HepG2 (cell line): ENCODE measurements around the gene CLASP1. TPM values are rescaled to one million over a fixed set of nuclear protein-coding genes. Genes with fewer than 3 reads are reported as not detected.

Experiments used
- CBX1 ChIP-seq: IDR thresholded peaks from one replicate; pipeline ENCODE4 v1.6.1; 2016; ENCODE audit warnings: antibody characterized with exemption, low read depth
- GABPB1 ChIP-seq: IDR thresholded peaks from 2 replicates; pipeline ENCODE4 v1.6.1; 2016; ENCODE audit warnings: mild to moderate bottlenecking, missing genetic modification reagents, moderate library complexity, missing compliant biosample characterization
- MAZ ChIP-seq, 2 experiments: sonication (generic) in 1 of 2; formaldehyde crosslinking in 1 of 2; IDR thresholded peaks; 2 replicates each; pipeline versions ENCODE4 v1.5.0 to v1.6.1; 2012 to 2020; ENCODE audit warnings: low read depth in 2 of 2, mild to moderate bottlenecking in 2 of 2, borderline replicate concordance in 1 of 2, improper control_type of control experiment in 1 of 2, low read length in 1 of 2, missing genetic modification reagents in 1 of 2, moderate library complexity in 1 of 2
- MIER3 ChIP-seq: IDR thresholded peaks from 2 replicates; pipeline ENCODE4 v1.6.1; 2016; ENCODE audit warnings: missing compliant biosample characterization, borderline replicate concordance
- TSC22D2 ChIP-seq: sonication (generic); formaldehyde crosslinking; IDR thresholded peaks from 2 replicates; pipeline ENCODE4 v1.5.1; 2020; ENCODE audit warnings: missing genetic modification reagents, mild to moderate bottlenecking, borderline replicate concordance
- YY1 ChIP-seq: IDR thresholded peaks from 2 replicates; pipeline ENCODE4 v1.6.1; 2011; ENCODE audit warnings: low read length, low read depth, moderate library complexity, mild to moderate bottlenecking; ENCODE audit not compliant: insufficient read depth, insufficient replicate concordance
- ZBTB20 ChIP-seq: sonication (generic); formaldehyde crosslinking; IDR thresholded peaks from 2 replicates; pipeline ENCODE4 v1.8.1; 2023; ENCODE audit warnings: missing genetic modification reagents, low read depth, mild to moderate bottlenecking, borderline replicate concordance
- ZBTB7B ChIP-seq: sonication (generic); formaldehyde crosslinking; IDR thresholded peaks from 2 replicates; pipeline ENCODE4 v1.4.0; 2020; ENCODE audit warnings: missing genetic modification reagents
- ZC3H13 ChIP-seq: sonication (generic); formaldehyde crosslinking; IDR thresholded peaks from 2 replicates; pipeline ENCODE4 v1.8.1; 2023; ENCODE audit warnings: mild to moderate bottlenecking, missing genetic modification reagents, moderate library complexity
- ZNF614 ChIP-seq: IDR thresholded peaks from 2 replicates; pipeline ENCODE4 v1.6.1; 2018; ENCODE audit warnings: missing biosample characterization, missing genetic modification reagents, inconsistent platforms, borderline replicate concordance
- ZSCAN25 ChIP-seq: sonication (generic); formaldehyde crosslinking; IDR thresholded peaks from 2 replicates; pipeline ENCODE4 v1.8.0; 2022; ENCODE audit warnings: mild to moderate bottlenecking, missing genetic modification reagents
- polyA plus RNA-seq, 8 experiments: library from polyadenylated mRNA; depleted of rRNA in 3 of 8; stranded (reverse) in 7 of 8; unstranded in 1 of 8; fragments of >200 nt; fragmentation: Illumina TruSeq in 4 of 8; extraction: Trizol in 4 of 8; gene quantifications; 2 replicates each; pipeline versions ENCODE4 v1.2.1 to v1.2.3, GENCODE V29; 2011 to 2016; ENCODE audit warnings: low read depth in 4 of 8, missing spikeins in 1 of 8, mixed read lengths in 1 of 8; ENCODE audit not compliant: insufficient read depth in 1 of 8
- total RNA-seq, 5 experiments: library from RNA; depleted of rRNA; stranded (reverse); fragments of >200 nt; fragmentation: Illumina TruSeq; extraction: Trizol; gene quantifications; 2 replicates each; pipeline ENCODE4 v1.2.3, GENCODE V29; 2016; ENCODE audit warnings: low read depth in 1 of 5
- TF ChIP-seq, protein P1 (sequence below): IDR thresholded peaks from 2 replicates; pipeline ENCODE4 v1.6.1; 2016; ENCODE audit warnings: mild to moderate bottlenecking
- TF ChIP-seq, protein P2 (sequence below): sonication (generic); formaldehyde crosslinking; IDR thresholded peaks from 2 replicates; pipeline ENCODE4 v1.4.0; 2020; ENCODE audit warnings: missing genetic modification reagents
- TF ChIP-seq, protein P3 (sequence below): sonication (generic); formaldehyde crosslinking; IDR thresholded peaks from 2 replicates; pipeline ENCODE4 v1.5.1; 2020; ENCODE audit warnings: missing genetic modification reagents, mild to moderate bottlenecking, borderline replicate concordance
- TF ChIP-seq, protein P4 (sequence below): sonication (generic); formaldehyde crosslinking; IDR thresholded peaks from 2 replicates; pipeline ENCODE4 v1.4.0; 2020; ENCODE audit warnings: low read depth, mild to moderate bottlenecking, missing genetic modification reagents
- TF ChIP-seq, protein P5 (sequence below): sonication (generic); formaldehyde crosslinking; IDR thresholded peaks from 2 replicates; pipeline ENCODE4 v1.4.0; 2020; ENCODE audit warnings: missing genetic modification reagents, low read depth, mild to moderate bottlenecking, borderline replicate concordance
- TF ChIP-seq, protein P6 (sequence below): sonication (generic); formaldehyde crosslinking; IDR thresholded peaks from 2 replicates; pipeline ENCODE4 v1.9.0; 2022; ENCODE audit warnings: missing genetic modification reagents, mild to moderate bottlenecking, borderline replicate concordance

CLASP1 gene
- total and polyA plus RNA-seq, 2 of the 13 experiments (the other 11 are each of a cell fraction or from before 2014, with no cell fraction given): 11.7 to 47.9 TPM

DNA sequence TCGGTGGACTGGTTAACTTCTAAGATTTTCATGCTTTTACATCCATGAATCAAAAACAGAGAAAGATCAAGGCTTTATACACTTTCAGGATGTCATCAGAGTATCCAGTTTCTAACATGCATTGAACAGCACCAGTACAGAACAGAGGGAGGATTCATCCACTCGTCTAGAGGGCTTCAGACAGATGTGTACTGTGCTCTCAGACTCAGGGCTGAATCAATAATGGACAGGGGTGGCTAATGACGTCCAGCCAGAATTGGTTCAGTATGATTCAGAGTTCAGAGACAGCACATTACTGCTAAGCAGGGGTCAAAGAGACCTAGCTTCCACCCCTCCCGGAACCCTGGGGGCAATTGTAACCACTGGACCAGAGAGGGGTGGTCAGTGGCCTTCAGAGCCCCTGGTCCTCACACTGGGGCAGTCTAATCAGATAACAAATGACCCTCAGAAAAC, 81.3 kb downstream of the CLASP1 start (continued):
- TF ChIP-seq, protein P1, sequence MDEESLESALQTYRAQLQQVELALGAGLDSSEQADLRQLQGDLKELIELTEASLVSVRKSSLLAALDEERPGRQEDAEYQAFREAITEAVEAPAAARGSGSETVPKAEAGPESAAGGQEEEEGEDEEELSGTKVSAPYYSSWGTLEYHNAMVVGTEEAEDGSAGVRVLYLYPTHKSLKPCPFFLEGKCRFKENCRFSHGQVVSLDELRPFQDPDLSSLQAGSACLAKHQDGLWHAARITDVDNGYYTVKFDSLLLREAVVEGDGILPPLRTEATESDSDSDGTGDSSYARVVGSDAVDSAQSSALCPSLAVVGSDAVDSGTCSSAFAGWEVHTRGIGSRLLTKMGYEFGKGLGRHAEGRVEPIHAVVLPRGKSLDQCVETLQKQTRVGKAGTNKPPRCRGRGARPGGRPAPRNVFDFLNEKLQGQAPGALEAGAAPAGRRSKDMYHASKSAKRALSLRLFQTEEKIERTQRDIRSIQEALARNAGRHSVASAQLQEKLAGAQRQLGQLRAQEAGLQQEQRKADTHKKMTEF: peak; percentile 69
- TF ChIP-seq, protein P2, sequence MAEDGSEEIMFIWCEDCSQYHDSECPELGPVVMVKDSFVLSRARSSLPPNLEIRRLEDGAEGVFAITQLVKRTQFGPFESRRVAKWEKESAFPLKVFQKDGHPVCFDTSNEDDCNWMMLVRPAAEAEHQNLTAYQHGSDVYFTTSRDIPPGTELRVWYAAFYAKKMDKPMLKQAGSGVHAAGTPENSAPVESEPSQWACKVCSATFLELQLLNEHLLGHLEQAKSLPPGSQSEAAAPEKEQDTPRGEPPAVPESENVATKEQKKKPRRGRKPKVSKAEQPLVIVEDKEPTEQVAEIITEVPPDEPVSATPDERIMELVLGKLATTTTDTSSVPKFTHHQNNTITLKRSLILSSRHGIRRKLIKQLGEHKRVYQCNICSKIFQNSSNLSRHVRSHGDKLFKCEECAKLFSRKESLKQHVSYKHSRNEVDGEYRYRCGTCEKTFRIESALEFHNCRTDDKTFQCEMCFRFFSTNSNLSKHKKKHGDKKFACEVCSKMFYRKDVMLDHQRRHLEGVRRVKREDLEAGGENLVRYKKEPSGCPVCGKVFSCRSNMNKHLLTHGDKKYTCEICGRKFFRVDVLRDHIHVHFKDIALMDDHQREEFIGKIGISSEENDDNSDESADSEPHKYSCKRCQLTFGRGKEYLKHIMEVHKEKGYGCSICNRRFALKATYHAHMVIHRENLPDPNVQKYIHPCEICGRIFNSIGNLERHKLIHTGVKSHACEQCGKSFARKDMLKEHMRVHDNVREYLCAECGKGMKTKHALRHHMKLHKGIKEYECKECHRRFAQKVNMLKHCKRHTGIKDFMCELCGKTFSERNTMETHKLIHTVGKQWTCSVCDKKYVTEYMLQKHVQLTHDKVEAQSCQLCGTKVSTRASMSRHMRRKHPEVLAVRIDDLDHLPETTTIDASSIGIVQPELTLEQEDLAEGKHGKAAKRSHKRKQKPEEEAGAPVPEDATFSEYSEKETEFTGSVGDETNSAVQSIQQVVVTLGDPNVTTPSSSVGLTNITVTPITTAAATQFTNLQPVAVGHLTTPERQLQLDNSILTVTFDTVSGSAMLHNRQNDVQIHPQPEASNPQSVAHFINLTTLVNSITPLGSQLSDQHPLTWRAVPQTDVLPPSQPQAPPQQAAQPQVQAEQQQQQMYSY (CRISPR knock-in tag): no peak
- TF ChIP-seq, protein P3, sequence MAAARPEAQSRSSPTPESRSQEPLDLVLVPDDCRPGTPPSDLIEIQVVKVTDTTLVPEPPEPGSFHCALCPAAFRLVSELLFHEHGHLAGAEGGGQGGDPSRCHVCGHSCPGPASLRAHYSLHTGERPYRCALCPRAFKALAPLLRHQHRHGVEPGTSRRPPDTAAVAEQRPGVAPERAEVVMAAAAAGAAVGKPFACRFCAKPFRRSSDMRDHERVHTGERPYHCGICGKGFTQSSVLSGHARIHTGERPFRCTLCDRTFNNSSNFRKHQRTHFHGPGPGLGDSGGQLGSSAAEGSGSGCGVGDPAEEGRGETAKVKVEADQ (CRISPR knock-in tag): peak; percentile 9; the same call in 1 of the 2 replicates
- TF ChIP-seq TSC22D2 (CRISPR knock-in tag) (0 out of 2 replicates have a peak, but pooled peaks have one; percentile 26), ZSCAN25 (CRISPR knock-in tag) (0 out of 2 replicates have a peak, but pooled peaks have one; percentile 22), ZC3H13 (CRISPR knock-in tag) (no peak), YY1 (no peak), ZBTB20 (0 out of 2 replicates have a peak, but pooled peaks have one; percentile 28), CBX1 (peak; percentile 73), ZNF614 (CRISPR knock-in tag) (peak; percentile 97), MAZ (IDR thresholded peaks at IDR 0.05; ENCODE audit: borderline replicate concordance, low read depth, low read length) (no peak), MAZ (CRISPR knock-in tag; IDR thresholded peaks at IDR 0.05; ENCODE audit: low read depth) (0 out of 2 replicates have a peak, but pooled peaks have one; percentile 48), ZBTB7B (CRISPR knock-in tag) (peak; percentile 94), MIER3 (peak; percentile 75; the same call in 1 of the 2 replicates), GABPB1 (no peak)
- TF ChIP-seq, protein P4, sequence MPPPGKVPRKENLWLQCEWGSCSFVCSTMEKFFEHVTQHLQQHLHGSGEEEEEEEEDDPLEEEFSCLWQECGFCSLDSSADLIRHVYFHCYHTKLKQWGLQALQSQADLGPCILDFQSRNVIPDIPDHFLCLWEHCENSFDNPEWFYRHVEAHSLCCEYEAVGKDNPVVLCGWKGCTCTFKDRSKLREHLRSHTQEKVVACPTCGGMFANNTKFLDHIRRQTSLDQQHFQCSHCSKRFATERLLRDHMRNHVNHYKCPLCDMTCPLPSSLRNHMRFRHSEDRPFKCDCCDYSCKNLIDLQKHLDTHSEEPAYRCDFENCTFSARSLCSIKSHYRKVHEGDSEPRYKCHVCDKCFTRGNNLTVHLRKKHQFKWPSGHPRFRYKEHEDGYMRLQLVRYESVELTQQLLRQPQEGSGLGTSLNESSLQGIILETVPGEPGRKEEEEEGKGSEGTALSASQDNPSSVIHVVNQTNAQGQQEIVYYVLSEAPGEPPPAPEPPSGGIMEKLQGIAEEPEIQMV: peak; percentile 61; the same call in 1 of the 2 replicates
- TF ChIP-seq, protein P5, sequence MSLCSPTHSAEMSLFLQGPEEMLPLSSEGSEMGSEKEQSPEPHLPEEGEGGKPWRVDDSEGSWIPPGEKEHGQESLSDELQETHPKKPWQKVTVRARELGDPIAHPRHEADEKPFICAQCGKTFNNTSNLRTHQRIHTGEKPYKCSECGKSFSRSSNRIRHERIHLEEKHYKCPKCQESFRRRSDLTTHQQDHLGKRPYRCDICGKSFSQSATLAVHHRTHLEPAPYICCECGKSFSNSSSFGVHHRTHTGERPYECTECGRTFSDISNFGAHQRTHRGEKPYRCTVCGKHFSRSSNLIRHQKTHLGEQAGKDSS (CRISPR knock-in tag): peak; percentile 55; the same call in 1 of the 2 replicates
- TF ChIP-seq, protein P6, sequence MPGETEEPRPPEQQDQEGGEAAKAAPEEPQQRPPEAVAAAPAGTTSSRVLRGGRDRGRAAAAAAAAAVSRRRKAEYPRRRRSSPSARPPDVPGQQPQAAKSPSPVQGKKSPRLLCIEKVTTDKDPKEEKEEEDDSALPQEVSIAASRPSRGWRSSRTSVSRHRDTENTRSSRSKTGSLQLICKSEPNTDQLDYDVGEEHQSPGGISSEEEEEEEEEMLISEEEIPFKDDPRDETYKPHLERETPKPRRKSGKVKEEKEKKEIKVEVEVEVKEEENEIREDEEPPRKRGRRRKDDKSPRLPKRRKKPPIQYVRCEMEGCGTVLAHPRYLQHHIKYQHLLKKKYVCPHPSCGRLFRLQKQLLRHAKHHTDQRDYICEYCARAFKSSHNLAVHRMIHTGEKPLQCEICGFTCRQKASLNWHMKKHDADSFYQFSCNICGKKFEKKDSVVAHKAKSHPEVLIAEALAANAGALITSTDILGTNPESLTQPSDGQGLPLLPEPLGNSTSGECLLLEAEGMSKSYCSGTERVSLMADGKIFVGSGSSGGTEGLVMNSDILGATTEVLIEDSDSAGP (CRISPR knock-in tag): no peak
